ENCODE results near the gene PTPN21. TPM values are rescaled to one million over a fixed set of nuclear protein-coding genes. Genes with fewer than 3 reads are reported as not detected.
"Not testable (repeated sequence)": the region's sequence is repeated elsewhere in the genome, so short reads cannot be mapped to it uniquely, and the experiment has no call there.

PTPN21 gene
- total RNA-seq, 1 experiment from 2014 or later: 3.8 TPM

- no peak for DNase-seq (ENCODE audit: low read depth)
These were observed 1.9 kb downstream of the PTPN21 start for GRCh38 chr14:88552876-88553275.

- no peak for DNase-seq (ENCODE audit: low read depth)
These were observed 2.8 kb downstream of the PTPN21 start for GRCh38 chr14:88551980-88552431.

DNA sequence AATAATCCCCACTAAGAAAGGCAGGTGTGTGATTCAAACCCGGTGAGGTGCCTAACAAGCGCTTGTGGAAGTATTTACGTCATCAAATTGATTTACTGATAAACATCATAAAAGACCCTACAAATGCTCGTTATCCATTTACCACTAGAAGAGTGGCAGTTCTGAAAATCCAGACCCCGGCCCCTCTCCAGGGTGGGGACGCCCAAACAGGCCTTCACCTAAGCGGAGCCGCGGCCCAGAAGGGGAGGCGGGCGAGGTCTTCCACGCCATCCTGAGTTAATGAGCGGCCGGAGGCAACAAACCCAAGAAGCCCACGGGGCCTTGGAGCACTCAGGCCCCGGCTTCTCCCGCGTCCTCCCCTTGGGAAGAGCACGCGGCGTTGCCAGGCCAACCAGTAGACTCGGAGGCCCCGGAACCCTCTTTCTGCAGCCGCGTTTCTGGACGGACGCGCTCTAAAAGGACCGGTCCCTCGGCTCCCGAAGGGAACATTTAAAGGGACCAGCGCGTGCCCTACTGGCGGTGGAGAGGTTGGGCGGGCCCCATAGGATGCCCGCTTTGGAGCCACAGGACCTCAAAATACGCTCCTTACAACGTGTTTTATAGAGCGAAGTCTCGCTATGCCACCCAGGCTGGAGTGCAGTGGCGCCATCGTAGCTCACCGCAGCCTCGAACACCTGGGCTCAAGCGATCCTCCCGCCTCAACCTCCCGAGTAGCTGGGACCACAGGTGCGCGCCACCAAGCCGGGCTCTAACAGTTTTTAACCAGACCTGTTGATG is 3.5 kb downstream of the PTPN21 start:
- peak; percentile 78 for DNase-seq (ENCODE audit: low read depth)

GRCh38 chr14:88550078-88550477 is 4.7 kb downstream of the PTPN21 start:
- no peak for DNase-seq (ENCODE audit: low read depth)

DNA sequence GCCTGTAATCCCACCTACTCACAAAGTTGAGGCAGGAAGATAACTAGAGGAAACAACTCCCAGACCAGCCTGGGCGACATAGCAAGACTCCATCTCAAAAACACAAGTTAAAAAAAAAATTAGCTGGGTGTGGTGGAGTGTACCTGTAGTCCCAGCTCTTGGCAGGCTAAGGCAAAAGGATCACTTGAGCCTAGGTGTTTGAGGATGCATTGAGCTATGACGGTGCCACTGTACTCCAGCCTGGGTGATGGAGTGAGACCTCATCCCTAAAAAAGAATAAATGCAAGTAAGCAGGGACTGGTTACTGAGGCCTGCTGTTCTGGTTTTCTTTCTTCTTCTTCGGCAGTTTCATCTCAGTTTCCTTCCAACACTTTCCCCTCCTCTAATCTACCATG is 7.4 kb downstream of the PTPN21 start:
- no peak for DNase-seq (ENCODE audit: low read depth)

DNA sequence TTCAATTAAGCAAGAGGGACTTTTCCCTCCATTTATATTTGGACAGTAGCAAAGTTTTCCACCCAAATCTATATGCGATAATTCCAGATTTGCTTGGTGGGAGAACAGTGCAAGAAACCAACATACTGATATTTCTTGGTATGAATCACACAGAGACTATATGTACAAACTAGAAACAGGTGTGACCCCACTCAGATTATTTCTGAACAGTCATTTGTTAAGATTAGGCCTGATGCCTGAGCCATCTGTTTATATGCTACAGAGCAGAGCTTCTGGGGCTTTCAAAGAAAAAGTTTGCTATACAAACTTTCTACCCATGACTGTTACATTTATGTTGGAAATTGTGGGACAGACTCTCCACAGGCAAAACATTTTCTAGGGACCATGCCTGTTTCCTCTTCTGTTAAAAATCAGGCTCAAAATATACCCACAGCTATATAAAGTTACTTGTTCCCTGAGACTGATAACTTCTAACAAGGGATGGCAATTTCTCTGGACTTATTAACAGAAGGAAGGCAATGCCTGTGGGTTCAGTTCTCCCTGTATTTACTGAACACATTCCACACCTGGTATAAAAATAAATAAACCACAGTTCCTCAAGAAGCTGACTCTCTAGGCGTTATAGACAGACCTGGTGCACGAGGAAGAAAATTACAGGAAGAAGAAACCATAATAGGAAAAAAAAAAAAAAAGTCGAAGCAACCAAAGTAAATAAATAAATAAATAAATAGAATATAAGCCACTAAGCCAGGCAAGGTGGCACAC is 8.0 kb downstream of the PTPN21 start:
- no peak for DNase-seq (ENCODE audit: low read depth)

DNA sequence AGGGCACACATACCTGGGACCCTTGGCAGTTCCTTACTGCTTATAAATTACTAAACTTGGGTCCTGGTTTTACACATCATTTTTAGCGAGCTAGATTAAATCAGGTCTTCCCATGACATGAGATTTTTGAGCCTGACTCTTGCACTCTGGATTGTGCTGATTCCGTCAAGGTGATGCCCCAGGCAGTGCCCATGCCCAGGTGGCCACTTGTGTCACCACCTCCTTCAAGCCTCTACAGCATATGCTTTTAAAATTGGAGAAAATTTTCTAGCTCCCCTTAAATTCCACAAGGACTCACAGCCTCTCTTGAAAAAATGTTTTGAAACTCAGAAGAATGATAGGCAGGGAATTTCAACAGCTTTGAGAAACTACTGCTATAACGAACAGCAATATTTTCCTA is 9.6 kb downstream of the PTPN21 start:
- DNase-seq (ENCODE audit: low read depth): no peak

GRCh38 chr14:88542857-88543795 is 11.7 kb downstream of the PTPN21 start:
- DNase-seq (ENCODE audit: low read depth): no peak

- DNase-seq (ENCODE audit: low read depth): peak; percentile 20
These were observed 13.5 kb downstream of the PTPN21 start for GRCh38 chr14:88541324-88541723.

DNA sequence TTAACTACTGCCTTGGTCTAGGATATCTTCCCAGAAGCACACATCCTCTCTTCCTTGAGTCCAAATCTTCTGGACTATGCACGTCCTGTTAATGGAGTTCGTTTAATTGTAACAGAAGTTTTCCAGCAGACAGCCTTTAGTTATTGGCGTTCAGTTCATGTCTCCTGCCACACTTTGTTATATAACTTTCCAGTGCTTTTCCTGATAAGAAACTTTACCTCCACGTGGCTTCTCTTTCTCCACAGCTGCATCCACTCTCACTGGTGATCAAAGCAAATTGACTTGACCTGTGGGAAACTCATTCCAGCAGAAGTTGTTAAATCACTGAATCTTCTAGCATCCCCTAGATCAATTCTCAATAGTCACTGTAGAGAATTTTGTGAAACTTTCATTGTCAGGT is 19.0 kb downstream of the PTPN21 start:
- DNase-seq (ENCODE audit: low read depth): no peak

GRCh38 chr14:88535149-88535548 is 19.7 kb downstream of the PTPN21 start:
- no peak for DNase-seq (ENCODE audit: low read depth)

DNA sequence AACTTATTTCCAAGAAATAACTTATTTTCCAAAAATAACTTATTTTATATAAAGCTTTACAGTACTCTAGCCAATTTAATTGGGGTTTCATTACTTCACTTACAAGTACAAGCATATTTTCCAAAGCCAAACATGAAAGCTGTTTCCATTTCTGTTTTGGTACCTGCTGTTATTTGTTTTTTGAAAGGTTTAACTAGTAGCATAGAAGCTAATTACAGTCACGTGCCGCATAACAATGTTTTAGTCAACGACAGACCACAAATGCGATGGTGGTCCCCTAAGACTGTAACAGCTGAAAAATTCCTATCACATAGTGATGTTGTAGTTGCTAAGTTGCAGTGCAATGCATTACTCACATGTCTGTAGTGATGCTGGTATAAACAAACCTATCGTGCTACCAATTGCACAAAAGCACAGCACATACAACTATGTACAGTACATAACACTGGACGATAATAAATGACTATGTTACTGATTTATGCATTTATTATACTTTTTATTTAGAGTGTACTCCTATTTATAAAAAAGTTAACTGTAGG is 21.7 kb downstream of the PTPN21 start:
- DNase-seq (ENCODE audit: low read depth): no peak

- not testable (repeated sequence) for DNase-seq (ENCODE audit: low read depth)
These were observed 24.9 kb downstream of the PTPN21 start for GRCh38 chr14:88529889-88530288.

DNA sequence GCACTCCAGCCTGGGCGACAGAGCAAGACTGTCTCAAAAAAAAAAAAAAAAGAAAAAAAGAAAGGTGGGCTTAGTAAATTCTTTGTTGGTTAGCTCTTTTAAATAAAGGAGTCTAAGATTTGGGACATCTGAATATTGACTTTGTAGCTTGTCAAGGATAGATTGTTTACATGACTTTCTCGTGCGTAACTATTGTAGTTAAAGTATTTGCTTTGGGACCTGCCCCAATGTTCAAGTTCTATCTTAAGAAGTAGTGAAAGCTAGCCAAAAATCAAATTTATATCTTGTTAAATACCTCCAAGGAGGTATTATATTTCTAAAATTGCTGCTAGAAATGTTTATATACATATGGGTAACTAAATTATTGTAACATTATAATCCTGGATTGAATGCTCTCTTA is 32.4 kb downstream of the PTPN21 start:
- no peak for DNase-seq (ENCODE audit: low read depth)

DNA sequence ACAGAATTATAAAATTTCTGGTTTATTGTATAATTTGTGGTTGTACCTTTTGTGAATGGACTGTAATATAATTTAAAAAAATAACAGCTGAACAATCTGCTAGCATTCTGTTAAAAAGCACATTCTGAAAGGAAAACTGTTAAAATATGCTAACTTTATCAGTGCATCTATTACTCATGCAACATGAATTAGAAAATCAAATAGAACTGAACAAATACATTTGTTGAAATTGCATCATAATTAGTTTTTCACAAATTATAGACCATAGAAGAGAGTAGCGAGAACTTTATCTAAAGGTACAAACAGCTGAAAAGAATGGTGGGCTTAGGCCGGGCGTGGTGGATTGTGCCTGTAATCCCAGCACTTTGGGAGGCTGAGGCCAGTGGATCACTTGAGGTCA is 33.0 kb downstream of the PTPN21 start:
- DNase-seq (ENCODE audit: low read depth): no peak

GRCh38 chr14:88519907-88520306 is 34.9 kb downstream of the PTPN21 start:
- DNase-seq (ENCODE audit: low read depth): no peak

DNA sequence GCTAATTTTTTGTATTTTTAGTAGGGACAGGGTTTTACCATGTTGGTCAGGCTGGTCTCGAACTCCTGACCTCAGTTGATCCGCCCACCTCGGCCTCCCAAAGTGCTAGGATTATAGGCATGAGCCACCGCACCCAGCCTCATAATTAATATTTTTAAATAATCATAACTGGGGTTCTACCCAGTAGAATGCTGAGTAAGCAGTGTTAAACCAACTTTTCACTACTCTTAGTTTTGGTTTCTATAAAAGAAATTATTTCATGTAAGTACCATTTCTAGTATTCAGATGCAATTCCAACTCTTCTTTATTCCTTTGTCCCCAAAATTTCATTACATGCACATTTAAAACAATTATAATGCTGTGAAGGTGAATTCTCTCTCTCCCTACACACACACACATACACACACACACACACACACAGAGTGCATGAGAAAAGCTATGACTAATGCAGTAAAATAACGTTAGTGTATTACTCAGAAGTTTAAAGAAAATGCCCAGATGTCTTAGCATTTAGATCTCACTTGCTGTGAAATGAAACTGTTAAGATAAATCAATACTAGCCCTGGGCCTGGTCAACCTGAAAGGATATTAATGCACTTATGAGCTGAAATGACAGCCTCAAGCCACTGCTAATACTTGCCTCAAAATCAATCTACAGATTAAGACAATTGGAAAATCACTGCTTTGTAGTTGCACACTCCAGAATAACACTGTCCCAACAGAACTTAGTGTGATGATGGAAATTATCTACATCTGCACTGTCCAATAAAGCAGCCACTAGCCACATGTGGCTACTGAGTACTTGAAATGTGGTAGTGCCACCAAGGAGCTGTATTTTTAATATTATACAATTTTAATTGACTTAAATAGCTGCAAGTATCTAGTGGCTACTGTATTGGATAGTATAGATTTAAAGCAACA is 36.0 kb downstream of the PTPN21 start:
- DNase-seq (ENCODE audit: low read depth): peak; percentile 76

GRCh38 chr14:88516861-88517357 is 37.9 kb downstream of the PTPN21 start:
- DNase-seq (ENCODE audit: low read depth): no peak

DNA sequence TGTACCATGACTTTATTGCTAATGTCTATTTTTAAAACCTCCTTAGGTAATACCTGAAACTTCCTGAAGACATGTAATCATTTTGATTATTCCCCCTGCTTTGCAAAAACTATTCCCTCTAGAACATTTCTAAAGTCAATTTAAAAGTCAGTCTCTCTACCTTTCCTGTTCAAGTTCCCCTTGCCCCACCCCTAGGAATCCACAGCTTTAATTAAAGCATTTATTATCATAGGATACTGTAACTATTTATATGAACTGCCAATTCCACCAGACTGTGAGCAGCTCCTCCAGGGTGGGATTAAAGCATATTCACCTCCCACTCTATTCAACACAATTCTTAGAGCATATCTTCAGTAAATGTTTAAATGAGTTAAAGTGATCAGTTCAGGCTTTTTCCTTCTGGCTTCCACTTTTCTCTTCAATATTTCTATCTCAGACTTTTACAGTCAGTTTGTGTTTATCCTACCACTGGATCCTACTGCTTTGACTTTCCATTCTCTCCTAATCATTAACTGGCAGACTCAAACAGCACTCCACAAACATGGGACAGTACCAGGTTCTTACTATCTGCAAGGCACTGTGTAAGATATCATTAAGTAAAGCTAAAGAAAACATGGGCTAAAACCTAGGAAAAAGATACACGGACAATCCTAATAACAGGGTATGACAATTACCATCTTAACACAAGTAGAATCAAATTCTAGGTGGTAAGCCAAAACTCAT is 39.1 kb downstream of the PTPN21 start:
- DNase-seq (ENCODE audit: low read depth): no peak
